HCEC 1CT (cell line): ENCODE data around the gene CALHM2.

Experiments used
- DNase-seq: peaks from one replicate; pipeline ENCODE4 v3.0.0-alpha.2; 2017

The CALHM2 gene

DNA sequence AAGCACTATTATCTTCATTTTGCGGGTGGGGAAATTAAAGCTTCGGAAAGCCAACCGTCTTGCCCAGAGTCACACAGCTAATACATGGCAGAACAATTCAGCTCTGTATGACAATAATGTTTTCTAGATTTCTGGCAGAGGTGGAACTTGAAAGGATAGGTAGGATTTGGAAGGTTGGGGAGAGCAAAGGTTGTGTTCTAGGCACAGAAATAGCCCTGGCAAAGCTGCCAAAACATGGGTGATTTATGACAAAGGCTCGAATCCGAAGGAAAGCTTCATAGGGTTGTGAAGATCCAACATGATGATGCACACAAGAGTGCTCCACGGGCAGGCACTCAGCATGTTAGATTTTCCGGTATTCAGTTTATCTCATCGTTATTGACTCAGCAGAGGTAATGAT, 36.6 kb downstream of the CALHM2 start:
- DNase-seq = no peak

- DNase-seq = no peak
These were observed 38.6 kb downstream of the CALHM2 start for GRCh38 chr10:103413564-103413963.

GRCh38 chr10:103397191-103397825, 54.9 kb downstream of the CALHM2 start:
- no peak for DNase-seq

DNA sequence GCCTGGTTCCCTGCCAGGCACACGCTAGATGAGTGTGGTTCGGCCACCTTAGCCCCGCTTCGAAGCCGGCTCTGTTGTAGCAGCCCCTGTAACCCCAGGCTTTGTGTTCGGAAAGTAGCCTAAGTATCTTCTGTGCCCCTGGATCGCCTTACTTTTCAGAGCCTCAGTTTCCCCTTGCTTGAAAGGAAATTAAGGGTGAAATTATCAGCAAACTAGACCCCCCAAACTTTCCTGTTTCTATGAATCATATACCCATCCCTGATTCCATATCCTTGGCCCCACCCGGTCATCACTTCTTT, 55.4 kb downstream of the CALHM2 start:
- DNase-seq = no peak
